Mucosa of descending colon (tissue), 3 donors: ENCODE results near the gene PSAPL1. TPM values are rescaled to one million over a fixed set of nuclear protein-coding genes. Genes with fewer than 3 reads are reported as not detected.
"Not testable (repeated sequence)": the region's sequence is repeated elsewhere in the genome, so short reads cannot be mapped to it uniquely, and the experiment has no call there.

Experiments used
- ATAC-seq: fragments of 200-7000 bp; cut with Tn5 transposase; one replicate; pipeline ENCODE4 v1.9.1; 2020; ENCODE audit warnings: mild to moderate bottlenecking, moderate library complexity
- DNase-seq, 3 donors: peaks; one replicate each; pipeline ENCODE4 v3.0.0-alpha.2; 2020
- H3K36me3 ChIP-seq: fragments of 200-600 bp; one replicate; pipeline ENCODE4 v1.8.0; 2021; ENCODE audit warnings: low read depth, mild to moderate bottlenecking
- H3K4me1 ChIP-seq: fragments of 200-600 bp; one replicate; pipeline ENCODE4 v1.8.0; 2021; ENCODE audit warnings: low read depth, mild to moderate bottlenecking
- H3K4me3 ChIP-seq: fragments of 200-600 bp; one replicate; pipeline ENCODE4 v1.8.0; 2021; ENCODE audit warnings: mild to moderate bottlenecking
- H3K9me3 ChIP-seq: fragments of 200-600 bp; one replicate; pipeline ENCODE4 v1.8.0; 2021; ENCODE audit warnings: mild to moderate bottlenecking
- intact Hi-C, 2 donors: fragments of 100-400 bp; cut with DNase I in 1 of 2; cut with micrococcal nuclease in 1 of 2; formaldehyde crosslinking; loops; one replicate each; pipeline versions ENCODE4 v1.11.0 to v1.11.1; 2022; cut with DNase I, micrococcal nuclease
- total RNA-seq, 3 donors: library from RNA; stranded (reverse); fragmentation: NEBNext Ultra II Directional in 2 of 3; extraction: Animal tissue kit (Norgen Biotek cat#: 25700) in 2 of 3; gene quantifications; one replicate each; pipeline versions ENCODE4 v1.2.1 to v1.2.4, GENCODE V29; 2021 to 2023
- TF ChIP-seq, protein P1 (sequence below): fragments of 200-600 bp; IDR thresholded peaks from one replicate; pipeline ENCODE4 v1.8.0; 2022; ENCODE audit warnings: antibody characterized with exemption, mild to moderate bottlenecking
- donor health status: DM: no; HTN: no; CAD: no; lungs with moderate emphysema.
- donor health status: DM: no; HTN: no; CAD: no.
- donor health status: DM: no; HTN: yes; CAD: no.

The PSAPL1 gene
- total RNA-seq, 3 donors from 2014 or later, result not detected

GRCh38 chr4:7458477-7458876, 23.7 kb upstream of the PSAPL1 start:
- Histone ChIP-seq H3K4me1 (no peaks in the 10 kb centered on the region), H3K4me3 (no peak overlapping the region), H3K36me3 (no peaks in the 10 kb centered on the region), H3K9me3 (no peaks in the 10 kb centered on the region)
- no peak for ATAC-seq
- intact Hi-C loops, result no loop called here
- TF ChIP-seq, protein P1, sequence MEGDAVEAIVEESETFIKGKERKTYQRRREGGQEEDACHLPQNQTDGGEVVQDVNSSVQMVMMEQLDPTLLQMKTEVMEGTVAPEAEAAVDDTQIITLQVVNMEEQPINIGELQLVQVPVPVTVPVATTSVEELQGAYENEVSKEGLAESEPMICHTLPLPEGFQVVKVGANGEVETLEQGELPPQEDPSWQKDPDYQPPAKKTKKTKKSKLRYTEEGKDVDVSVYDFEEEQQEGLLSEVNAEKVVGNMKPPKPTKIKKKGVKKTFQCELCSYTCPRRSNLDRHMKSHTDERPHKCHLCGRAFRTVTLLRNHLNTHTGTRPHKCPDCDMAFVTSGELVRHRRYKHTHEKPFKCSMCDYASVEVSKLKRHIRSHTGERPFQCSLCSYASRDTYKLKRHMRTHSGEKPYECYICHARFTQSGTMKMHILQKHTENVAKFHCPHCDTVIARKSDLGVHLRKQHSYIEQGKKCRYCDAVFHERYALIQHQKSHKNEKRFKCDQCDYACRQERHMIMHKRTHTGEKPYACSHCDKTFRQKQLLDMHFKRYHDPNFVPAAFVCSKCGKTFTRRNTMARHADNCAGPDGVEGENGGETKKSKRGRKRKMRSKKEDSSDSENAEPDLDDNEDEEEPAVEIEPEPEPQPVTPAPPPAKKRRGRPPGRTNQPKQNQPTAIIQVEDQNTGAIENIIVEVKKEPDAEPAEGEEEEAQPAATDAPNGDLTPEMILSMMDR, result no peak
- DNase-seq, result no peak

GRCh38 chr4:7458066-7458425, 23.3 kb upstream of the PSAPL1 start:
- TF ChIP-seq, protein P1, result no peak
- intact Hi-C loops, result no loop called here
- H3K36me3 ChIP-seq, result no peaks in the 10 kb centered on the region
- DNase-seq (no peak), ATAC-seq (no peak)
- H3K4me3 ChIP-seq, result no peak overlapping the region
- H3K4me1 ChIP-seq, result no peaks in the 10 kb centered on the region
- no peaks in the 10 kb centered on the region for H3K9me3 ChIP-seq

DNA sequence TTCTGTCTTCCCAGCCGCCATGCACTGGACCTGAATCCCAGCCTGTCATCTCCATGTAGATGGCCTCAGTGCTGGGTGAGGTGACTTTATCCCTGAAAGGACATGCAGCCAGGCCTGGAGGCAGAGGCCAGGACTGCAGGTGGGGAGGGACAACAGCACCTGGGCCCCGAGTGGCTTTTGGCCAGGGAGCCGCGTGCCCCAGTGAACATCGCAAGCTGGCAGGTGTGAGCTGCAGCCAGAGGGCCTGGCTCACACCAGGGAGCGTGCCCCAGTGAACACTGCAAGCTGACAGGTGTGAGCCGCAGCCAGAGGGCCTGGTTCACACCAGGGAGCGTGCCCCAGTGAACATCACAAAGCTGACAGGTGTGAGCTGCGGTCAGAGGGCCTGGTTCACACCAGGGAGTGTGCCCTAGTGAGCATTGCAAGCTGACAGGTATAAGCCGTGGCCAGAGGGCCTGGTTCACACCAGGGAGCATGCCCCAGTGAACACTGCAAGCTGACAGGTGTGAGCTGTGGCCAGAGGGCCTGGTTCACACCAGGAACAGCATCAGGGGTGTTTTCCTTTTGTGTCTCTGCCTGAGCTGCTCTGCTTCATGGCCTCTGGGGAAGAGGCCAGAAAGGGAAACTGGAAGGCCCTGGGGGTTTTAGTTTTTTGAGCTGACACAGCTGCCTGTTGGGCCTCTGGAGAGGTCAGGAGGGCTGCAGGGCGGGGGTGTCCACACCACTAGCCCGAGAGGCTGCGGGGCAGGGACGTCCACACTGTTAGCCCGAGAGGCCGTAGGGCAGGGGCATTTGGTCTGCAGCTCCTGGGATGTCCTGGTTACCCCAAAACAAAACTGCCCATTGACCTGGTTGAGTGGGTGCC, 22.7 kb upstream of the PSAPL1 start:
- H3K9me3 ChIP-seq, result no peaks in the 10 kb centered on the region
- no peaks in the 10 kb centered on the region for H3K4me1 ChIP-seq
- TF ChIP-seq, protein P1, result no peak
- no peak overlapping the region for H3K4me3 ChIP-seq
- intact Hi-C loops, result no loop called here
- DNase-seq (no peak), ATAC-seq (no peak)
- H3K36me3 ChIP-seq, result no peaks in the 10 kb centered on the region

GRCh38 chr4:7452802-7453201, 18.1 kb upstream of the PSAPL1 start:
- H3K36me3 ChIP-seq, DNase-seq, H3K4me3 ChIP-seq, H3K4me1 ChIP-seq, H3K9me3 ChIP-seq, intact Hi-C loops, ATAC-seq: not testable (repeated sequence)

- TF ChIP-seq, protein P1, result no peak
- no peaks in the 10 kb centered on the region for H3K9me3 ChIP-seq
- ATAC-seq (no peak), DNase-seq (no peak)
- intact Hi-C loops, result no loop called here
- no peaks in the 10 kb centered on the region for H3K4me1 ChIP-seq
- no peak overlapping the region for H3K4me3 ChIP-seq
- no peaks in the 10 kb centered on the region for H3K36me3 ChIP-seq
Observed at GRCh38 chr4:7451800-7452199, 17.1 kb upstream of the PSAPL1 start.

- no peaks in the 10 kb centered on the region for H3K36me3 ChIP-seq
- H3K9me3 ChIP-seq, result no peaks in the 10 kb centered on the region
- no peak for ATAC-seq
- no peak overlapping the region for H3K4me3 ChIP-seq
- TF ChIP-seq, protein P1, result no peak
- no peaks in the 10 kb centered on the region for H3K4me1 ChIP-seq
- DNase-seq, result no peak
- intact Hi-C loops, result no loop called here
Observed at GRCh38 chr4:7451434-7451789, 16.7 kb upstream of the PSAPL1 start.
